Fibroblast of lung (primary cell): Measurements from ENCODE around the gene ZFYVE1.

ENCODE experiments used
- CTCF ChIP-seq, 2 donors: IDR thresholded peaks in 1 of 2; conservative IDR thresholded peaks in 1 of 2; 1 replicate in 1 of 2; 2 replicates in 1 of 2; pipeline ENCODE4 v1.5.1; 2011 to 2012; ENCODE audit warnings: low read length in 2 of 2, control low read depth in 1 of 2, inconsistent platforms in 1 of 2, low read depth in 1 of 2, mild to moderate bottlenecking in 1 of 2
- EZH2 ChIP-seq: IDR thresholded peaks from 2 replicates; pipeline ENCODE4 v1.5.1; 2012; ENCODE audit warnings: low read length, control low read depth, mild to moderate bottlenecking; ENCODE audit errors: missing control alignments

- TF ChIP-seq EZH2 (no peak), CTCF (conservative IDR thresholded peaks at IDR 0.05 in 1 of 2, IDR thresholded peaks at IDR 0.05 in 1 of 2; ENCODE audit: low read depth in 1 of 2, low read length in 2 of 2) (peak; percentile 82 to 92)
These were observed 78.3 kb downstream of the ZFYVE1 start for GRCh38 chr14:72948481-72949138.
